GM19463 (cell line): ENCODE data around the gene CUEDC1.

Experiments used
- ATAC-seq: cut with Tn5 transposase; IDR thresholded peaks from one replicate; pipeline ENCODE4 v1.9.1; 2021; ENCODE audit warnings: mild to moderate bottlenecking, moderate library complexity; ENCODE audit not compliant: unreplicated experiment

The CUEDC1 gene

GRCh38 chr17:57880086-57880456 lies 75.1 kb downstream of the CUEDC1 start:
- no peak for ATAC-seq

- no peak for ATAC-seq
These were observed 75.7 kb downstream of the CUEDC1 start for GRCh38 chr17:57879437-57880085.

- no peak for ATAC-seq
These were observed 77.3 kb downstream of the CUEDC1 start for GRCh38 chr17:57877803-57878377.

- ATAC-seq, result no peak
These were observed 78.4 kb downstream of the CUEDC1 start for GRCh38 chr17:57876866-57877237.

- no peak for ATAC-seq
These were observed 79.0 kb downstream of the CUEDC1 start for GRCh38 chr17:57876023-57876865.

GRCh38 chr17:57875290-57876022 lies 79.8 kb downstream of the CUEDC1 start:
- no peak for ATAC-seq

- no peak for ATAC-seq
These were observed 80.5 kb downstream of the CUEDC1 start for GRCh38 chr17:57874434-57875289.

GRCh38 chr17:57874058-57874419 lies 81.2 kb downstream of the CUEDC1 start:
- no peak for ATAC-seq

GRCh38 chr17:57873261-57874057 lies 81.8 kb downstream of the CUEDC1 start:
- ATAC-seq, result no peak

- ATAC-seq, result no peak
These were observed 82.7 kb downstream of the CUEDC1 start for GRCh38 chr17:57872536-57872935.

GRCh38 chr17:57871863-57872262 lies 83.3 kb downstream of the CUEDC1 start:
- ATAC-seq, result no peak

- ATAC-seq, result no peak
These were observed 84.1 kb downstream of the CUEDC1 start for GRCh38 chr17:57871155-57871554.

GRCh38 chr17:57870283-57870635 lies 85.0 kb downstream of the CUEDC1 start:
- no peak for ATAC-seq

GRCh38 chr17:57869617-57870282 lies 85.5 kb downstream of the CUEDC1 start:
- ATAC-seq, result no peak

GRCh38 chr17:57868910-57869616 lies 86.1 kb downstream of the CUEDC1 start:
- ATAC-seq, result no peak

- ATAC-seq, result peak; percentile 88
These were observed 87.0 kb downstream of the CUEDC1 start for GRCh38 chr17:57868007-57868909.

- ATAC-seq, result no peak
These were observed 88.1 kb downstream of the CUEDC1 start for GRCh38 chr17:57867126-57867525.

GRCh38 chr17:57866723-57867122 lies 88.5 kb downstream of the CUEDC1 start:
- ATAC-seq, result no peak
